ENCODE data around the gene RUNX1.

The RUNX1 gene

DNA sequence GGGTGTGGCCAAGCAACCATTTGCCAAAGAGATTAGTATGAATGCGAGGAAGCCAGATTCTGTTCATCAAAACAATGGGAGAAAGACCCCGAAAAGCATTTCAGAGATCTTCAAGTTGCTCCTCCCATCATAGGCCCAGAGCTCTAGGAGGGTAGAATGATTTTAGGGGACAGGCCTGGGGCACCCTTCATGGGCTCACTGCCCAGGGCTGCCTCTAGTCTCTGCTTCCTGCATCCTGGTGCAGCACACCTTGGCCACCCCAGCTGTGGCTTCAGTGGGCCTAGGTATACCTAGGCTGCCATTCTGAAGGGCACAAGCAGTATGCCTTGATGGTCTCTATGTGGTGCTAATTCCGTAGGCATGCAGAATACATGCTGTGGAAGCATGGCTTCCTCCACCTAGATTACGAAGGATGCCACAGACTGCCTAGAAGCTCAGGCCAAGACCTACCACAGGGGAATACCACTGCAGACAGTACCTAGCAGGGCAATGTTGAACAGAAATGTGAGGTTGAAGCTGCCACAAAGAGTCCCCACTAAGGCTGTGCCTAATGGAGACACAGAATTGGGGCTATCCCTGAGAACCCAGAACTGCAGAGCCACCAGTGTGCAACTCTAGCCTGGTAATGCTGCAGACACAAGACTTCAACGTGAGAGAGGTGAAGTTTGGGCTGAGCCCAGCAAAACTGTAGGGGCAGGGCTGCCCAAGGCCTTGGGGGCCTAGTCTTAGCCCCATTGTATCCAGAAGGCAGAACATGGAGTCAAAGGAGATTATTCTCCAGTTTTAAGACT lies 221.5 kb downstream of the RUNX1 start:
- H3K4me1 ChIP-seq (ENCODE audit: insufficient read depth, low read length) = no peaks in the 10 kb centered on the region
- no peak overlapping the region for H3K4me3 ChIP-seq (ENCODE audit: low read length)
- no peaks in the 10 kb centered on the region for H3K36me3 ChIP-seq (ENCODE audit: insufficient read depth, low read length)
- H3K27ac ChIP-seq (ENCODE audit: low read depth, low read length) = no peak overlapping the region
- H3K9ac ChIP-seq (ENCODE audit: low read depth, low read length) = no peak overlapping the region
- H3K27me3 ChIP-seq (ENCODE audit: insufficient read depth, low read length) = no peaks in the 10 kb centered on the region
- WGBS = 94% methylated on average over 5 of the region's 5 CpGs
- peaks cover 4% of the 10 kb centered on the region; the same call in 1 of the 2 replicates for H3K9me3 ChIP-seq (ENCODE audit: insufficient read depth, low read depth, low read length)

DNA sequence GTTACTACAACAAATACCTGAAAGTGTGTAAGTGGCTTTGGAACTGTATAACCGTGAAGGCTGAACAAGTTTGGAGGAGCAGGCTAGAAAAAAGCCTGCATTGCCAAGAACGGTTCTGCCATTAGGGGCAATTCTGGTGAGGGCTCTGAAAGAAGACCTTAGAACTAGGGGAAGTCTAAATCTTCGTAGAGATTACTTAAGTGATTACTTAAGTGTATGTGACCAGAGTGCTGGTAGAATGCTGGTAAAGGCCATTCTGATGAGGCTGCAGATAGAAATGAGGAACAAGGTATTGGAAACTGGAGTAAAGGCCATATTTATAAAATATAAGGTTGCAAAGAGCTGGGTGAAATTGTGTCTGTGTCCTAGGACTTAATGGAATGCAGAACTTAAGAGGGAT lies 222.3 kb downstream of the RUNX1 start:
- H3K4me1 ChIP-seq (ENCODE audit: insufficient read depth, low read length) = no peaks in the 10 kb centered on the region
- WGBS = 92% methylated on average over 3 of the region's 3 CpGs
- H3K27me3 ChIP-seq (ENCODE audit: insufficient read depth, low read length) = no peaks in the 10 kb centered on the region
- H3K9me3 ChIP-seq (ENCODE audit: insufficient read depth, low read depth, low read length) = peaks cover 4% of the 10 kb centered on the region; the same call in 1 of the 2 replicates
- H3K9ac ChIP-seq (ENCODE audit: low read depth, low read length) = no peak overlapping the region
- no peak overlapping the region for H3K4me3 ChIP-seq (ENCODE audit: low read length)
- no peak overlapping the region for H3K27ac ChIP-seq (ENCODE audit: low read depth, low read length)
- no peaks in the 10 kb centered on the region for H3K36me3 ChIP-seq (ENCODE audit: insufficient read depth, low read length)

DNA sequence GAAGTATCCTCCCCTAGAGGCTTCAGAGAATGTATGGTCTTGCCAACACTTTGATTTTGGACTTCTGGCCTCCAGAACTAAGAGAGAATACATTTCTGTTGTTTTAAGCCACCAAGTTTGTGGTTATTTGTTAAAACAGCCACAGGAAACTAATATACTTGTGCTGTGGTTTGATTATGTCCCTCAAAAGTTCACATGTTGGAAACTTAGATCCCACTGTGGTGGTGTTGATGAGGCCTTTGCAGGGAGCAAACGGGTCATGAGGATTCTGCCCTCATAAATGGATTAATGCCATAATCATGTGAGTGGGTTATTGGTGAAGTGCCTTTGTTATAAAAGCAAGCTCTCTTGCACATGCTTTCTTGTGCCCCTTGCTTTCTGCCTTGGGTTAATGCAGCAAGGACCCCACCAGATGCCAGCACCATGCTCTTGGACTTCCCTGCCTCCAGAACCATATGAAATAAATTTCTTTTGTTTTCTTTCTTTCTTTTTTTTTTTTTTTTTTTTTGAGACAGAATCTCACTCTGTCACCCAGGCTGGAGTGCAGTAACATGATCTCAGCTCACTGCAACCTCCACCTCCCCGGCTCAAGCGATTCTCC lies 223.1 kb downstream of the RUNX1 start:
- no peaks in the 10 kb centered on the region for H3K27me3 ChIP-seq (ENCODE audit: insufficient read depth, low read length)
- 99% methylated on average over 3 of the region's 3 CpGs for WGBS
- H3K36me3 ChIP-seq (ENCODE audit: insufficient read depth, low read length) = no peaks in the 10 kb centered on the region
- H3K4me1 ChIP-seq (ENCODE audit: insufficient read depth, low read length) = no peaks in the 10 kb centered on the region
- H3K27ac ChIP-seq (ENCODE audit: low read depth, low read length) = no peak overlapping the region
- no peak overlapping the region for H3K9ac ChIP-seq (ENCODE audit: low read depth, low read length)
- peaks cover 4% of the 10 kb centered on the region; the same call in 1 of the 2 replicates for H3K9me3 ChIP-seq (ENCODE audit: insufficient read depth, low read depth, low read length)
- H3K4me3 ChIP-seq (ENCODE audit: low read length) = no peak overlapping the region

DNA sequence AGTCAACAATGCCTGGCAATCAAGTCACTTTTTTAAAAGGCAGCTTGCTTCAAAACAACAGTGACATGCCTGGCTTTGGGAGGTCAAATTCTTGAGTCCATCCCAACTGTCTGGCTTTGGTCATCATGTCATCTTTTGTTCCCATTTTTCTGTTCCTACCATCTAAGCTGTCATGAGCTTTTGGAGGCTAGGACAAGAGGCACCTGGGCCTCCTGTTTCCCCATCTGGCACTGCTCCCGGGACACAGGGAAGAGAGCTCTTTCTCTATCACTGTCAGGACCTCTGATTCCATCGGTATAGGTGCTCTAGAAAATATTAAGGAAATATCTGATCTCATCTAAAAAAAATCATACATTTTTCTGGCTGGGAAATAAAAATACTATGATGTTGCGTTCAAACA lies 224.0 kb downstream of the RUNX1 start:
- H3K4me1 ChIP-seq (ENCODE audit: insufficient read depth, low read length) = no peaks in the 10 kb centered on the region
- 100% methylated on average over 2 of the region's 3 CpGs for WGBS
- H3K4me3 ChIP-seq (ENCODE audit: low read length) = no peak overlapping the region
- no peak overlapping the region for H3K9ac ChIP-seq (ENCODE audit: low read depth, low read length)
- no peaks in the 10 kb centered on the region for H3K27me3 ChIP-seq (ENCODE audit: insufficient read depth, low read length)
- H3K36me3 ChIP-seq (ENCODE audit: insufficient read depth, low read length) = no peaks in the 10 kb centered on the region
- no peak overlapping the region; the same call in 1 of the 2 replicates for H3K27ac ChIP-seq (ENCODE audit: low read depth, low read length)
- H3K9me3 ChIP-seq (ENCODE audit: insufficient read depth, low read depth, low read length) = peaks cover 4% of the 10 kb centered on the region; the same call in 1 of the 2 replicates

DNA sequence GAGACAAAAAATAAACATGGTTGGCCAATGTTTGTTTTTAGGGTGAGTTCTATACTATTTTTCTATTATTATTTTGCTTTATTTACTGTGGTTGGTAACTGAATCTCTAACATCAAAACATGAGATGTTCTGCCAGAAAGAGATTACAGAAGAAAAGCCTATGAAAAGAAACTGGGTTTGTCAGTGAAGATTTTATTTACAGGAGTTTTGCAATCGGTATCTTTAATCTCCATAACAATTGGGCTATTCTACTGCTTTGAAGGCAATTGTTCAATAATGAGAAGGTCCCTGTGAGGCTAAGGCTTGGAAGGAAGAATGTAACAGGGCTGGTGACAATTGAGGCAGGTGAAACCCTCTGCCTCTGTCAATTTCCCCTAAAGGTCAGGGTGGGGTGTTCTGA lies 224.8 kb downstream of the RUNX1 start:
- Histone ChIP-seq H3K9ac (ENCODE audit: low read depth, low read length) (no peak overlapping the region), H3K27me3 (ENCODE audit: insufficient read depth, low read length) (no peaks in the 10 kb centered on the region), H3K4me3 (ENCODE audit: low read length) (no peak overlapping the region), H3K4me1 (ENCODE audit: insufficient read depth, low read length) (no peaks in the 10 kb centered on the region), H3K9me3 (ENCODE audit: insufficient read depth, low read depth, low read length) (peaks cover 4% of the 10 kb centered on the region; the same call in 1 of the 2 replicates), H3K36me3 (ENCODE audit: insufficient read depth, low read length) (no peaks in the 10 kb centered on the region), H3K27ac (ENCODE audit: low read depth, low read length) (peak overlapping the region; percentile 22; the same call in 1 of the 2 replicates)
- 0% methylated on average over 1 of the region's 1 CpG for WGBS

DNA sequence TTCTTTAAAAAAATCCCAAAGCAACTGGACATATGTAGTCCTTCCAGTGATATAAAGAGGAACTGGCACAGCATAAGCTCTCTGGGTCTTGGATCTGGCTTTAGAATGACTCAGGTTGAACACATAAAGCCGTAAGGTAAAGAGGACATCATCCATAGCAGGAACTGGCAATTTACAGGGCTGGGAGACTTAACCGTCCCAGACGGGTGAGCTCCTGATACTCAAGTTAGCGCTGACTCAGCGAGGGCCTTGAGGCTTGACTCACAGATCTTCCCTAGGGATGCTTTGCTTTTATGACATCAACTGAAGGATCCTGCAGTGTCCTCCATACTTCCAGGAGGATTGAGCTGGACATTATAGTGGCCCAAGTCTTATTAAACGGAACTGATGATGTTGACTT lies 226.2 kb downstream of the RUNX1 start:
- Histone ChIP-seq H3K27ac (ENCODE audit: low read depth, low read length) (no peak overlapping the region), H3K36me3 (ENCODE audit: insufficient read depth, low read length) (no peaks in the 10 kb centered on the region)
- WGBS = 94% methylated on average over 6 of the region's 6 CpGs

DNA sequence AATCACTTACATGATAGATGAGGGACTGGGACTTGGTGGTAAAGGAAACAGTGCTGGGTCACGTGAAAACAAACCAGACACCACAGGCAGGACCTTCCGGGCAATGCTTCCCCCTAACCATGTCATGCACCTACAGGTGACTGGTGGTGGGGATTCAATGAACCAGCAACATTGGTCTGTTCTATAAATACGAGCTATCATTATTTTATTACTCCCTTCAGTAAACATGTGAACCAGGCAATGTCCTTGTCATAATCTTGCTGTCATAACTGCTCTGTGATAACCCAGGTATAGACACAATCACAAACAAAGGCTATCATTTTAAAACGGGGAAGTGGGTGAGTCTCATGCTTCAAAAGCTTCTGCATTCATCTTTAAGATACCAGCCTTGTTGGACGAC lies 226.9 kb downstream of the RUNX1 start:
- Histone ChIP-seq H3K27ac (ENCODE audit: low read depth, low read length) (no peak overlapping the region), H3K36me3 (ENCODE audit: insufficient read depth, low read length) (no peaks in the 10 kb centered on the region)

More for the DNA sequence above, 226.2 kb downstream of the RUNX1 start:
- Histone ChIP-seq H3K4me1 (ENCODE audit: insufficient read depth, low read length) (peaks cover 7% of the 10 kb centered on the region; the same call in 1 of the 2 replicates), H3K4me3 (ENCODE audit: low read length) (no peak overlapping the region), H3K27me3 (ENCODE audit: insufficient read depth, low read length) (no peaks in the 10 kb centered on the region), H3K9me3 (ENCODE audit: insufficient read depth, low read depth, low read length) (peaks cover 4% of the 10 kb centered on the region; the same call in 1 of the 2 replicates), H3K9ac (ENCODE audit: low read depth, low read length) (no peak overlapping the region)

DNA sequence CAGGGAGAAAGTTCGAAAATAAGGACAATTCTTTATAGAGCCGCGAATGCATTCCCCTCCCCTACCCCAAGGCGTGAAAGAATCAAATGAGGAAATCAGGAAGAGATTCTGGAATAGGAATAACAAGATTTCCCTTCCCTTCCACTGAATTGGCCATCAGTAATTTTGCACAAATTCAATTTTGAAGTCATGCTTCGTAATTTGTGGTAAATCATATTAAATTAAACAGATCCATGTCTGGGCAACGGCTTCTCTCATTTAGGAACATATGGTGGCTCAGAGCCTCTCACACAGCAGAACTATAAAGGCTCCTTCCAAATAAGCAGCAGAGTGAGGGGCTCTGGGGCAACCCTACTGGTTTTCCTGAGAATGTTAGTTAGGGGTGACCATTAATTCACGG lies 227.4 kb downstream of the RUNX1 start:
- Histone ChIP-seq H3K36me3 (ENCODE audit: insufficient read depth, low read length) (no peaks in the 10 kb centered on the region), H3K27me3 (ENCODE audit: insufficient read depth, low read length) (no peaks in the 10 kb centered on the region), H3K4me1 (ENCODE audit: insufficient read depth, low read length) (peaks cover 10% of the 10 kb centered on the region; the same call in 1 of the 2 replicates), H3K27ac (ENCODE audit: low read depth, low read length) (no peak overlapping the region), H3K4me3 (ENCODE audit: low read length) (no peak overlapping the region), H3K9me3 (ENCODE audit: insufficient read depth, low read depth, low read length) (peaks cover 4% of the 10 kb centered on the region; the same call in 1 of the 2 replicates), H3K9ac (ENCODE audit: low read depth, low read length) (no peak overlapping the region)
- 96% methylated on average over 7 of the region's 7 CpGs for WGBS

More for the DNA sequence above, 226.9 kb downstream of the RUNX1 start:
- peaks cover 10% of the 10 kb centered on the region; the same call in 1 of the 2 replicates for H3K4me1 ChIP-seq (ENCODE audit: insufficient read depth, low read length)
- H3K4me3 ChIP-seq (ENCODE audit: low read length) = no peak overlapping the region
- no peaks in the 10 kb centered on the region for H3K27me3 ChIP-seq (ENCODE audit: insufficient read depth, low read length)
- H3K9ac ChIP-seq (ENCODE audit: low read depth, low read length) = no peak overlapping the region
- 93% methylated on average over 5 of the region's 5 CpGs for WGBS
- peaks cover 4% of the 10 kb centered on the region; the same call in 1 of the 2 replicates for H3K9me3 ChIP-seq (ENCODE audit: insufficient read depth, low read depth, low read length)

DNA sequence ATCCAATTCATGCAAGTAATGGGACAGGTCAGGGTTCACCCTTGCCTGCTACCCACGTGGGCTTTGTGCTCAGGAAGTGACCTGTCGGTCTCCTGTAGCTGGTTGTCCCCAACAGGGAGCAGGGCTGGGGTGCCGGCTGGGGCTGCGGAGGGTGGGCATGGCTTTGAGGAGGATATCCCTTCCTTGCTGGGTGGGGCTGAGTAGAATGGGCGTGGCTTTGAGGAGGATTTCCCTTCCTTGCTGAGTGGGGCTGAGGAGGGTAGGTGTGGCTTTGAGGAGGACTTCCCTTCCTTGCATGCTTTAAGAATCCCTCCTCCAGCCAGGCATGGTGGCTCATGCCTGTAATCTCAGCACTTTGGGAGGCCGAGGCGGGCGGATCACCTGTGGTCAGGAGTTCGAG lies 229.1 kb downstream of the RUNX1 start:
- peaks cover 12% of the 10 kb centered on the region; the same call in 1 of the 2 replicates for H3K4me1 ChIP-seq (ENCODE audit: insufficient read depth, low read length)
- WGBS = 88% methylated on average over 8 of the region's 9 CpGs

DNA sequence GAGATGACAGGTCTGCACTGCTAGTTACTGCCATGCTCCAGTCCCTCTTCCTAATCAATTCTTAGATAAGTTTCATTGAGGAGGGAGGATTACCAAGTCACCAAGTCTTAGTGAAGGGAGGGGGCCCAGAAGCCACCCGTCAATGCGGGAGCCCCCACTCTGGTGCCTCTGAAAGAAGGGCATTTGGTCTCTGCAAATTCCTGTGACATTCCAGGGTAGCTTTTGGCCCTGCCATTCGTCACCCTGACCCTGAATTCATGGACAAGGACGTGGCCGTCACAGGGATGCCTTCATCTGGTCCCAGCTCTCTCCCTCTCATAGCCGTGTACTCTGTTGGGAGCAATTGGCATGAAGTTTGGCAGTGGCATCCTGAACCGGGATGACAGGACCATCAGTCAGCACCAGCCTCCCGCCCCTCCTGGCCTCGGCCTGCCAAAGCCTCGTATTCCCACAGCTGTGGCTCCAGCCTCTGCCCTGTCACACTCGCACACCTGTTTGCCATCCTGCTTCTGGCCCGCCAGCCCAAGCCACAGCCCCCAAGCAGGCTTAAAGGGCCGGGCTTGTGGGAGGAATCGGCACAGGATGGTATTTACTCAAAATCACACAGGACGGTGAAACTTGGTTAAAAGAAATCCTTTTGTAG lies 229.6 kb downstream of the RUNX1 start:
- no peak overlapping the region for H3K9ac ChIP-seq (ENCODE audit: low read depth, low read length)
- WGBS = 88% methylated on average over 15 of the region's 15 CpGs
- H3K27me3 ChIP-seq (ENCODE audit: insufficient read depth, low read length) = no peaks in the 10 kb centered on the region
- peaks cover 17% of the 10 kb centered on the region; the same call in 1 of the 2 replicates for H3K4me1 ChIP-seq (ENCODE audit: insufficient read depth, low read length)
- no peaks in the 10 kb centered on the region for H3K9me3 ChIP-seq (ENCODE audit: insufficient read depth, low read depth, low read length)
- no peak overlapping the region for H3K4me3 ChIP-seq (ENCODE audit: low read length)
- no peak overlapping the region for H3K27ac ChIP-seq (ENCODE audit: low read depth, low read length)
- no peaks in the 10 kb centered on the region for H3K36me3 ChIP-seq (ENCODE audit: insufficient read depth, low read length)

More for the DNA sequence above, 229.1 kb downstream of the RUNX1 start:
- Histone ChIP-seq H3K36me3 (ENCODE audit: insufficient read depth, low read length) (no peaks in the 10 kb centered on the region), H3K9ac (ENCODE audit: low read depth, low read length) (no peak overlapping the region), H3K27me3 (ENCODE audit: insufficient read depth, low read length) (no peaks in the 10 kb centered on the region), H3K9me3 (ENCODE audit: insufficient read depth, low read depth, low read length) (no peaks in the 10 kb centered on the region), H3K4me3 (ENCODE audit: low read length) (no peak overlapping the region), H3K27ac (ENCODE audit: low read depth, low read length) (no peak overlapping the region)

DNA sequence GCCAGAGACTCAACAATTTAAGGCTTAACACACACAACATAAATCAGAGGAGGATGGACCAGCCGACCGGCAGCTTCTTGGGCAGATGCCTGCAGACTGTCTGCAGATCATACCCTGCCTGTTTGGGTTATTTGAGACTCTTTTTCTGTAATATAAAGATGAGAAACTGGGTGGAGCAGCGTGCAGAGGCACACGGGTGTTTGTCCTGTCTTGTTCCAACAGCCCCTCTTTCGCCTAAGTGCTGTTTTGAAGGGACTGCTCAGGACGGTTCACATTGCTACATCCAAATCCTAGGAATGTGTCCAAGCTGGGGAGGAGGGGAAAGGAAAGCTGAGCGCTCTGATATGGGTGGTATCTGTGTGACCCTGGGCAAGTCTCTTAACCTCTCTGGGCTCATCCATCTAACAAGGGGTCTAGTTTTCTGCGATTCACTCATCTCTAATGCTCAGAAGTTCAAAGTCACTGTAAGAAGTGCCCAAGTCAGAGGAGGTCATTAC lies 230.4 kb downstream of the RUNX1 start:
- H3K27ac ChIP-seq (ENCODE audit: low read depth, low read length) = no peak overlapping the region
- WGBS = 92% methylated on average over 8 of the region's 8 CpGs

More for the DNA sequence above, 230.4 kb downstream of the RUNX1 start:
- peaks cover 18% of the 10 kb centered on the region; the same call in 1 of the 2 replicates for H3K4me1 ChIP-seq (ENCODE audit: insufficient read depth, low read length)
- H3K9me3 ChIP-seq (ENCODE audit: insufficient read depth, low read depth, low read length) = no peaks in the 10 kb centered on the region
- H3K9ac ChIP-seq (ENCODE audit: low read depth, low read length) = no peak overlapping the region
- no peaks in the 10 kb centered on the region for H3K27me3 ChIP-seq (ENCODE audit: insufficient read depth, low read length)
- no peak overlapping the region for H3K4me3 ChIP-seq (ENCODE audit: low read length)
- no peaks in the 10 kb centered on the region for H3K36me3 ChIP-seq (ENCODE audit: insufficient read depth, low read length)

Data from HUES64 (cell line).